Right lobe of liver (tissue), 6 donors: ENCODE data around the gene DNMBP. TPM values are rescaled to one million over a fixed set of nuclear protein-coding genes. Genes with fewer than 3 reads are reported as not detected.

Experiments used
- ATAC-seq, 4 donors: fragments of 200-7000 bp; cut with Tn5 transposase; one replicate each; pipeline ENCODE4 v1.9.1; 2020; ENCODE audit warnings: mild to moderate bottlenecking in 4 of 4, moderate library complexity in 4 of 4
- DNase-seq, 3 donors: peaks; one replicate each; pipeline ENCODE4 v3.0.0-alpha.2; 2020
- H3K27ac ChIP-seq, 3 donors: fragments of 200-600 bp; one replicate each; pipeline ENCODE4 v1.8.0; 2022
- H3K27me3 ChIP-seq, 2 donors: fragments of 200-600 bp; one replicate each; pipeline ENCODE4 v1.8.0; 2022
- H3K36me3 ChIP-seq, 4 donors: fragments of 200-600 bp; sonication (generic) in 1 of 4; one replicate each; pipeline versions ENCODE4 v1.5.1 to v1.8.0; 2017 to 2022; ENCODE audit warnings: control low read depth in 1 of 4
- H3K4me1 ChIP-seq, 4 donors: fragments of 200-600 bp; sonication (generic) in 1 of 4; one replicate each; pipeline versions ENCODE4 v1.5.1 to v1.8.0; 2017 to 2022; ENCODE audit warnings: control low read depth in 1 of 4
- H3K4me3 ChIP-seq, 3 donors: fragments of 200-600 bp; one replicate each; pipeline ENCODE4 v1.8.0; 2022
- H3K9me3 ChIP-seq, 4 donors: fragments of 200-600 bp; sonication (generic) in 1 of 4; one replicate each; pipeline versions ENCODE4 v1.5.1 to v1.8.0; 2017 to 2022; ENCODE audit warnings: control low read depth in 1 of 4
- POLR2A ChIP-seq: fragments of 450-650 bp; IDR thresholded peaks from one replicate; pipeline ENCODE4 v1.6.1; 2017; ENCODE audit warnings: antibody characterized with exemption, mild to moderate bottlenecking
- whole genome bisulfite sequencing: methylation state at CpG from one replicate; pipeline ENCODE4 v1.1.6; 2018; ENCODE audit warnings: low coverage, low lambda C conversion rate; ENCODE audit not compliant: insufficient coverage; ENCODE audit errors: missing lambda C conversion rate; 5-methylcytosine and 5-hydroxymethylcytosine counted together
- intact Hi-C, 2 donors: fragments of 100-400 bp; cut with DNase I; formaldehyde crosslinking; loops; one replicate each; pipeline versions ENCODE4 v1.11.2 to v1.14.1; 2022
- total RNA-seq, 6 experiments: library from RNA; depleted of rRNA in 2 of 6; stranded (reverse); fragments of >200 nt in 2 of 6; fragmentation: NEBNext Ultra II Directional in 3 of 6; extraction: Animal tissue kit (Norgen Biotek cat#: 25700) in 3 of 6; gene quantifications; one replicate each; pipeline versions ENCODE4 v1.1.0 to v1.2.4, GENCODE V29; 2016 to 2023
- TF ChIP-seq, protein P1 (sequence below), 4 donors: fragments of 200-600 bp in 3 of 4; fragments of 450-650 bp in 1 of 4; IDR thresholded peaks; one replicate each; pipeline versions ENCODE4 v1.5.1 to v1.8.0; 2016 to 2022; ENCODE audit warnings: antibody characterized with exemption in 4 of 4, mild to moderate bottlenecking in 2 of 4
- donor health status: DM: no; HTN: yes; CAD: no.
- donor health status: DM: no; HTN: no; CAD: no.
- donor health status: DM: no; HTN: no; CAD: no.
- donor health status: DM: no; HTN: yes; CAD: no.
- donor health status: DM: no; HTN: yes; CAD: no.

Gene DNMBP
- total RNA-seq, 6 experiments from 2014 or later = 7.9 to 12.7 (median 9.9) TPM

DNA sequence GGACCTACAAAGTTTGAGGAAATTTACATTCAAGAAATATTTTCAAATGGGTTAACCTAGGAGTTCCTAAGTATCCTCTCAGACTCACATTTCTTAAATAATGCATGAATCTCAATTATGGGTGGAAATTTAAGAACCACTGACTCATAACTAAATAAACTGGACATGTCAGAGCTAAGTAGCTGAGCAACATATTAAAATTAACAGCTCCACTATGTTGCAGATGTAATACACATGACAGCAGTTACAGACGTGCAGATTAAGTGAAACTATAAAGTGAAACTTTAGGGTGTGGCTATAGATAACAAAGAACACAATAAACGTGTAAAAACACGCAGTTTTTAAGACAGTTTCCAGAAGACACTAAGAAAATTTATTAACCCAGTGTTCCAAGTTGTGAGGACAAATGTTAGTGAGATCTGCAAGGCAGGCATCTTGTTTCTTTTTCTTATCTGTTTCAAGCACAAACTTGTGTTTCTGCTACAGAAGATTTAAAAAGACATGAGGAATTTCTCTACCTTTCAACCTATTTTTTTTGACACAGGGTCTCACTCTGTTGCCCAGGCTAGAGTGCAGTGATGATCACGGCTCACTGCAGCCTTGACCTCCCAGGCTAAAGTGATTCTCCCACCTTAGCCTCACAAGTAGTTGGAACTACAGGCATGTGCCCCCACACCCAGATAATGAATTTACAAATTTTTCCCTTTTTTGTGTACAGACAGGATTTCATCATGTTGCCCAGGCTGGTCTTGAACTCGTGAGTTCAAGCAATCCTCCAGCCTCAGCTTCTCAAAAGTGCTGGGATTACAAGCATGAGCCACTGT, 25.3 kb downstream of the DNMBP start:
- no peak for ATAC-seq
- H3K4me3 ChIP-seq = no peak overlapping the region
- 22% methylated on average over 5 of the region's 5 CpGs for WGBS

DNA sequence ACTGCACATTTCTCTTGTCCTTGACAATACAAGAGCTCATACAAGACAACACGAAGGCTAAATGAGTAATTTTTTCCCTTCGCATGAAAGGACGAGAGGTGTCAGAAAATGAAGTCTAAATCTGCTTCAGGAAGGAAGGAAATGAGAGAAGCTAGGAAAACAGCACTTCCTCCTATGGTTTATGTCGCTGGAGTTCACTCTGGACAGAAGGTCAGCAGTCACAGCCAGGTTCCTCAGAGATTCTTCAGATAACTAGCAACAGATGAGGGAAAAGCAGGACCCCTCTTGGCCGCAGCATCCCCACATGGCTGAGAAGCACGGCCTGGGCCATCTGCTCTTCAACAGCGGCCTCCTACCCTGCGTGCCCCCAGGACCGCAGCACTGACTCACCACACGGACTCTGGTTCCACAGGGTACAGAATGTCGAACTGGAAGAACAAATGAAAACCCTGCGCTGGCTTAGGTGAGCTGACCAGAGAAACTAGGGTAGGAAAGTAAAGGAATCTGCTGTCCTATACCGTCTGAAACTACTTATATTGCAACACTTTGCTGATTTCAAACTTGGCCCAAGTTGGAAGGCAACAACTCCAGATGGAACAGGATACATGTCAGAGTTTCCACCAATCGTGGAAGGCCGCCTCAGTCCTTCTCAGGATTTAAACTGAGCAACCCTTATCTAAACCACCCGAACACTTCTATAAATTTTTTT, 26.3 kb downstream of the DNMBP start:
- Histone ChIP-seq H3K4me1 (peaks cover 0 to 59% (median 27%) of the 10 kb centered on the region in 4 donors), H3K27me3 (no peaks in the 10 kb centered on the region), H3K4me3 (no peak overlapping the region), H3K9me3 (no peaks in the 10 kb centered on the region), H3K36me3 (no peaks in the 10 kb centered on the region), H3K27ac (peak overlapping the region; percentile 44 to 93 (median 78))
- ATAC-seq (peak; percentile 19 to 56 (median 49)), DNase-seq (peak in 2 of 3 donors; percentile 45 to 57)
- TF ChIP-seq, protein P1, sequence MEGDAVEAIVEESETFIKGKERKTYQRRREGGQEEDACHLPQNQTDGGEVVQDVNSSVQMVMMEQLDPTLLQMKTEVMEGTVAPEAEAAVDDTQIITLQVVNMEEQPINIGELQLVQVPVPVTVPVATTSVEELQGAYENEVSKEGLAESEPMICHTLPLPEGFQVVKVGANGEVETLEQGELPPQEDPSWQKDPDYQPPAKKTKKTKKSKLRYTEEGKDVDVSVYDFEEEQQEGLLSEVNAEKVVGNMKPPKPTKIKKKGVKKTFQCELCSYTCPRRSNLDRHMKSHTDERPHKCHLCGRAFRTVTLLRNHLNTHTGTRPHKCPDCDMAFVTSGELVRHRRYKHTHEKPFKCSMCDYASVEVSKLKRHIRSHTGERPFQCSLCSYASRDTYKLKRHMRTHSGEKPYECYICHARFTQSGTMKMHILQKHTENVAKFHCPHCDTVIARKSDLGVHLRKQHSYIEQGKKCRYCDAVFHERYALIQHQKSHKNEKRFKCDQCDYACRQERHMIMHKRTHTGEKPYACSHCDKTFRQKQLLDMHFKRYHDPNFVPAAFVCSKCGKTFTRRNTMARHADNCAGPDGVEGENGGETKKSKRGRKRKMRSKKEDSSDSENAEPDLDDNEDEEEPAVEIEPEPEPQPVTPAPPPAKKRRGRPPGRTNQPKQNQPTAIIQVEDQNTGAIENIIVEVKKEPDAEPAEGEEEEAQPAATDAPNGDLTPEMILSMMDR (IDR thresholded peaks at IDR 0.05) = no peak
- TF ChIP-seq POLR2A = no peak
- 39% methylated on average over 7 of the region's 16 CpGs for WGBS
- intact Hi-C loops = no loop called here

More for the DNA sequence above, 25.3 kb downstream of the DNMBP start:
- Histone ChIP-seq H3K9me3 (no peaks in the 10 kb centered on the region), H3K4me1 (peaks cover 0 to 50% (median 22%) of the 10 kb centered on the region in 4 donors), H3K27me3 (no peaks in the 10 kb centered on the region), H3K36me3 (no peaks in the 10 kb centered on the region), H3K27ac (peak overlapping the region; percentile 19 to 93 (median 78))
- no peak for DNase-seq
- intact Hi-C loops = no loop called here
- TF ChIP-seq, protein P1 (IDR thresholded peaks at IDR 0.05) = no peak

DNA sequence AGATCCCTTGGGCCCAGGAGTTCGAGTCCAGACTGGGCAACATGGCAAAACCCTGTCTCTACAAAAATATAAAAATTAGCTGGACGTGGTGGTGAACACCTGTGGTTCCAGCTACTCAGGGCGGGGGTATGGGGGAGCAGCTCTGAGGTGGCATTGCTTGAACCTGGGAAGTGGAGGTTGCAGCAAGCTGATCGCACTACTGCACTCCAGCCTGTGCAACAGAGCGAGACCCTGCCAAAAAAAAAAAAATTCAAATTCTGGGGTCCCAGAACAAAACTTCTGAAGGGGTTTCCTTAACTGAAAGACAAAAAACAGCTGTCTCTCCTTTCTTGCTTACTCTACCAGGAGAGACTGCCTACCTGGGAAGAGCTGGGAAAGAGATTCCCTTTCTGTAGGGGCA, 27.0 kb downstream of the DNMBP start:
- Histone ChIP-seq H3K4me3 (no peak overlapping the region), H3K9me3 (no peaks in the 10 kb centered on the region), H3K27me3 (no peaks in the 10 kb centered on the region), H3K4me1 (peaks cover 0 to 59% (median 27%) of the 10 kb centered on the region in 4 donors), H3K27ac (peak overlapping the region; percentile 44 to 93 (median 78)), H3K36me3 (no peaks in the 10 kb centered on the region)
- intact Hi-C loops = no loop called here
- DNase-seq = no peak
- no peak for ATAC-seq
- TF ChIP-seq, protein P1 (IDR thresholded peaks at IDR 0.05) = no peak
- no peak for TF ChIP-seq POLR2A
- 87% methylated on average over 5 of the region's 5 CpGs for WGBS

DNA sequence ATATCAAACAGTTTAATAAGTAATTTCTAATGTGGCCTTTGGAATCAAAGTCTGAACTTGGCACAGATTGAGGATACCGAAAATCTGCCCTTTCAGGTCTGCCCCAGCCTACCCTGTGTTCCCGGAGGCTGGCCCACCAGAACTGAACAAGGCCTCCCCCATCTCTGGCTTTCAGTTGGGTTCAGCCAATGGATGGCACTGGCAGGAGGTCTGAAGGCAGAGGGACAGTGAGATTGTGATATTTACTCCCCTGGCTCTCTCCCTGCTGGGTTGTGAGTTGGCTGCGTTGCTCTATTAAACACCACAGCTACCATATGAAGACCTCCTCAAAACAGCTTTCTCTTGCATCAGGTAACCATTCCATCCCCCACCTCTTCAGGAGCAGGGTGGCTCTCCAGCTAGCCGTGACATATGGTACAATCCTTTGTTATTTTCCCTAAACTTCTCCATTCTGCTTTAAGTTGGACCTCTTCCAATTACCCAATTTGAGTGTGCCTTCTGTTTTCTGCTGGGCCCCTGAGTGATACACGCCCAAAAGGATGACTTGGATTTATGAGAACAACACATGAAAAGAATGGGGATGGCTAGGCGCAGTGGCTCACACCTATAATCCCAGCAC, 28.1 kb downstream of the DNMBP start:
- Histone ChIP-seq H3K27me3 (no peaks in the 10 kb centered on the region), H3K27ac (peak overlapping the region; percentile 61 to 93 (median 78)), H3K4me1 (peaks cover 0 to 66% (median 27%) of the 10 kb centered on the region in 4 donors), H3K9me3 (no peaks in the 10 kb centered on the region), H3K4me3 (peak overlapping the region in 2 of 3 donors; percentile 8 to 32), H3K36me3 (no peaks in the 10 kb centered on the region)
- peak; percentile 71 to 92 (median 88) for DNase-seq
- intact Hi-C loops = no loop called here
- 28% methylated on average over 6 of the region's 6 CpGs for WGBS
- ATAC-seq = peak; percentile 82 to 95 (median 93)
- TF ChIP-seq, protein P1 (IDR thresholded peaks at IDR 0.05) = no peak
- peak; percentile 75 for TF ChIP-seq POLR2A
